Right lobe of liver (tissue), 4 donors: Measurements from ENCODE around the gene IRF8.

Experiments
- CTCF ChIP-seq, 4 donors: fragments of 200-600 bp in 3 of 4; fragments of 450-650 bp in 1 of 4; IDR thresholded peaks; one replicate each; pipeline versions ENCODE4 v1.5.1 to v1.8.0; 2016 to 2022; ENCODE audit warnings: antibody characterized with exemption in 4 of 4, mild to moderate bottlenecking in 2 of 4
- POLR2A ChIP-seq: fragments of 450-650 bp; IDR thresholded peaks from one replicate; pipeline ENCODE4 v1.6.1; 2017; ENCODE audit warnings: antibody characterized with exemption, mild to moderate bottlenecking
- donor health status: DM: no; HTN: no; CAD: no.
- donor health status: DM: no; HTN: no; CAD: no.
- donor health status: DM: no; HTN: yes; CAD: no.

GRCh38 chr16:85916141-85916890 lies 17.4 kb downstream of the IRF8 start:
- TF ChIP-seq POLR2A = no peak
- TF ChIP-seq CTCF (IDR thresholded peaks at IDR 0.05) = no peak
